Lower leg skin (tissue), 4 donors: ENCODE measurements around the gene FARS2. TPM values are rescaled to one million over a fixed set of nuclear protein-coding genes. Genes with fewer than 3 reads are reported as not detected.

Source experiments
- DNase-seq, 2 donors: peaks; one replicate each; pipeline ENCODE4 v3.0.0-alpha.2; 2019; ENCODE audit warnings: low spot score in 2 of 2
- H3K4me3 ChIP-seq: fragments of 200-600 bp; sonication (generic); 2 replicates; pipeline ENCODE4 v1.5.1; 2017; ENCODE audit warnings: mild to moderate bottlenecking, low read depth; ENCODE audit not compliant: poor library complexity, severe bottlenecking
- CTCF ChIP-seq, 3 donors: fragments of 450-650 bp; IDR thresholded peaks; one replicate each; pipeline ENCODE4 v1.5.1; 2016; ENCODE audit warnings: antibody characterized with exemption in 3 of 3, mild to moderate bottlenecking in 3 of 3, moderate library complexity in 2 of 3
- POLR2A ChIP-seq, 2 donors: fragments of 450-650 bp; IDR thresholded peaks; one replicate each; pipeline ENCODE4 v1.6.1; 2016 to 2017; ENCODE audit warnings: antibody characterized with exemption in 2 of 2, mild to moderate bottlenecking in 1 of 2, moderate library complexity in 1 of 2
- WGBS, 2 donors: methylation state at CpG; one replicate each; pipeline ENCODE4 v1.1.5; 2018; 5-methylcytosine and 5-hydroxymethylcytosine counted together
- intact Hi-C: fragments of 100-400 bp; cut with DNase I; formaldehyde crosslinking; loops from one replicate; pipeline ENCODE4 v1.15.0; 2023; ENCODE audit warnings: low total_unique reads
- total RNA-seq, 4 donors: library from RNA; depleted of rRNA; stranded (reverse); fragments of >200 nt; gene quantifications; one replicate each; pipeline ENCODE4 v1.1.0, GENCODE V29; 2016

The FARS2 gene
- total RNA-seq, 4 donors from 2014 or later: 7.0 to 14.7 (median 11.1) TPM

GRCh38 chr6:5541751-5542432 is 280.6 kb downstream of the FARS2 start:
- no peak for DNase-seq
- TF ChIP-seq POLR2A (IDR thresholded peaks at IDR 0.05) (no peak), CTCF (IDR thresholded peaks at IDR 0.05) (no peak)
- no peak overlapping the region for H3K4me3 ChIP-seq
- WGBS, 2 donors: 94 to 100% methylated on average over 1 of the region's 1 CpG
- intact Hi-C loops: no loop called here

- no peak overlapping the region for H3K4me3 ChIP-seq
- WGBS, 2 donors: 92 to 96% methylated on average over 4 of the region's 4 CpGs
- TF ChIP-seq POLR2A (IDR thresholded peaks at IDR 0.05) (no peak), CTCF (IDR thresholded peaks at IDR 0.05) (no peak)
- intact Hi-C loops: no loop called here
- no peak for DNase-seq
These were observed 286.2 kb downstream of the FARS2 start for GRCh38 chr6:5547556-5547955.

GRCh38 chr6:5550631-5551030 is 289.3 kb downstream of the FARS2 start:
- intact Hi-C loops: no loop called here
- 88 to 92% methylated on average over 1 of the region's 1 CpG for WGBS, 2 donors
- TF ChIP-seq POLR2A (IDR thresholded peaks at IDR 0.05): no peak
- no peak for DNase-seq
- no peak overlapping the region for H3K4me3 ChIP-seq

- no peak overlapping the region for H3K4me3 ChIP-seq
- TF ChIP-seq CTCF (IDR thresholded peaks at IDR 0.05): no peak
- TF ChIP-seq POLR2A (IDR thresholded peaks at IDR 0.05): no peak
- 79 to 95% methylated on average over 2 of the region's 2 CpGs for WGBS, 2 donors
- intact Hi-C loops: no loop called here
- DNase-seq: no peak
These were observed 290.9 kb downstream of the FARS2 start for GRCh38 chr6:5552243-5552642.

- DNase-seq: no peak
- intact Hi-C loops: no loop called here
These were observed 292.5 kb downstream of the FARS2 start for GRCh38 chr6:5553767-5554166.

GRCh38 chr6:5554226-5554625 is 292.9 kb downstream of the FARS2 start:
- H3K4me3 ChIP-seq: no peak overlapping the region
- no peak for DNase-seq
- WGBS, 2 donors: 61 to 79% methylated on average over 1 of the region's 1 CpG
- intact Hi-C loops: no loop called here
- TF ChIP-seq CTCF (IDR thresholded peaks at IDR 0.05): no peak
- TF ChIP-seq POLR2A (IDR thresholded peaks at IDR 0.05): no peak

More at GRCh38 chr6:5553767-5554166, 292.5 kb downstream of the FARS2 start:
- H3K4me3 ChIP-seq: no peak overlapping the region
- WGBS, 2 donors: 59 to 64% methylated on average over 4 of the region's 4 CpGs
- TF ChIP-seq CTCF (IDR thresholded peaks at IDR 0.05): no peak
- no peak for TF ChIP-seq POLR2A (IDR thresholded peaks at IDR 0.05)
